H1 (cell line): ENCODE results near the gene HOXC11. TPM values are rescaled to one million over a fixed set of nuclear protein-coding genes. Genes with fewer than 3 reads are reported as not detected.
A peak's percentile ranks its signal among the peaks of the same experiment; 100 is the strongest.

ENCODE experiments used
- BACH1 ChIP-seq: IDR thresholded peaks from 2 replicates; pipeline ENCODE4 v1.6.1; 2012; ENCODE audit warnings: low read length, improper control_type of control experiment
- EGR1 ChIP-seq: IDR thresholded peaks from 2 replicates; pipeline ENCODE4 v1.6.1; 2011; ENCODE audit warnings: low read depth, low read length, borderline replicate concordance
- GABPA ChIP-seq: IDR thresholded peaks from 2 replicates; pipeline ENCODE4 v1.6.1; 2011; ENCODE audit warnings: mild to moderate bottlenecking, low read length, moderate library complexity, borderline replicate concordance; ENCODE audit not compliant: insufficient read depth
- JUN ChIP-seq: IDR thresholded peaks from 2 replicates; pipeline ENCODE4 v1.6.1; 2011; ENCODE audit warnings: low read depth, mild to moderate bottlenecking, improper control_type of control experiment, low read length
- KDM1A ChIP-seq: fragments of 200-600, 300-600 bp; sonication (generic); IDR thresholded peaks from 2 replicates; pipeline ENCODE4 v1.7.1; 2016; ENCODE audit warnings: mild to moderate bottlenecking, low read length, borderline replicate concordance
- KDM4A ChIP-seq: IDR thresholded peaks from one replicate; pipeline ENCODE4 v1.7.1; 2012; ENCODE audit warnings: low read depth, mild to moderate bottlenecking, moderate library complexity, low read length, inconsistent platforms; ENCODE audit not compliant: severe bottlenecking
- SAP30 ChIP-seq: fragments of 300-600 bp; sonication (generic); IDR thresholded peaks from 2 replicates; pipeline ENCODE4 v1.7.1; 2012; ENCODE audit warnings: low read length, moderate library complexity, mild to moderate bottlenecking, inconsistent platforms; ENCODE audit not compliant: insufficient read depth, insufficient replicate concordance
- SIN3A ChIP-seq, 2 experiments: IDR thresholded peaks in 1 of 2; conservative IDR thresholded peaks in 1 of 2; 2 replicates each; pipeline ENCODE4 v1.6.1; 2011 to 2012; ENCODE audit warnings: low read length in 2 of 2, improper control_type of control experiment in 1 of 2, low read depth in 1 of 2, mild to moderate bottlenecking in 1 of 2
- SP4 ChIP-seq: IDR thresholded peaks from 2 replicates; pipeline ENCODE4 v1.6.1; 2012; ENCODE audit warnings: low read length, inconsistent platforms
- USF2 ChIP-seq: IDR thresholded peaks from 2 replicates; pipeline ENCODE4 v1.6.1; 2011; ENCODE audit warnings: low read length, improper control_type of control experiment
- YY1 ChIP-seq: IDR thresholded peaks from 2 replicates; pipeline ENCODE4 v1.6.1; 2011; ENCODE audit warnings: low read depth, mild to moderate bottlenecking, low read length
- polyA plus RNA-seq, 7 experiments: library from polyadenylated mRNA; depleted of rRNA in 3 of 7; stranded (reverse) in 5 of 7; unstranded in 2 of 7; fragments of >200 nt in 5 of 7; fragments of 200-250 nt in 2 of 7; gene quantifications; 1 replicate in 5 of 7; 2 replicates in 1 of 7; 4 replicates in 1 of 7; pipeline versions ENCODE4 v1.2.1 to v1.2.3, GENCODE V29; 2011 to 2013; ENCODE audit warnings: missing spikeins in 2 of 7, mixed read lengths in 2 of 7
- total RNA-seq: library from RNA; stranded (reverse); fragmentation: NEBNext Ultra II Directional; extraction: Animal tissue kit (Norgen Biotek cat#: 25700); gene quantifications from 2 replicates; pipeline ENCODE4 v1.2.1, GENCODE V29; 2021

HOXC11 gene
- total and polyA plus RNA-seq, 2 of the 8 experiments (the other 6 are each of a cell fraction or from before 2014, with no cell fraction given): not detected

DNA sequence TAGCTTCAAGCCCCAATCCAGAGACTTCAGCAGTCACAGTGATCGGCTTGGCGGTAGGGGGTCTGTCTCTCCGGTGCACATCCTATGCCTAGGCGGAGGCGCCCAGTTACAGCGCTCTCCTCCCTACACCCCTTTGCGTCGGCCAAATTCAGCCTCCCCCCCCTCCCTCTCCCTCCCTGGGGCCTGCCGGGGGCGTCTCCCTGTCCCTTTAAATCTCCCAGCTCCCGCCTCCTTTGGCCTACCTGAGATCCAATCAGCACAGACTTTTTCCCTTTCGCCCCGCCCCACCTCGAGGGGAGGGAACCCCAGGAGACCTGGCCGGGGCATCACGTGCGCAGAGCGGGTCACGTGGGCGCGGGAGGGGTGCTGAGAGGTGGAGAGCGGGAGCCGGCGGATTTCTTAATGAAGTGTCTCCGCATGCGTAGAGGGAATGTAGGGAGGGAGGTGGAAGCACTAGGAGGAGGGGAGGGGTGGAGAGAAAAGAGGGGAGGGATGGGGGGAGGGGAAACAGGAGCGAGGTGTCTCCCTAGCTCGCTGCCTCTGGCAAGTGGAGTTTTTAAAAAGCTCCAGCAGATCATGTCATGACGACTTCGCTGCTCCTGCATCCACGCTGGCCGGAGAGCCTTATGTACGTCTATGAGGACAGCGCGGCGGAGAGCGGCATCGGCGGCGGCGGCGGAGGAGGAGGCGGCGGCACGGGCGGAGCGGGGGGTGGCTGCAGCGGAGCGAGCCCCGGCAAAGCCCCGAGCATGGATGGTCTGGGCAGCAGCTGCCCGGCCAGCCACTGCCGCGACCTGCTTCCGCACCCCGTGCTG lies 34.4 kb upstream of the HOXC11 start, which contains the start of gene HOXC13 (continued):
- TF ChIP-seq SP4 (peak; percentile 88), BACH1 (no peak), YY1 (no peak), EGR1 (peak; percentile 59; the same call in 1 of the 2 replicates), GABPA (no peak), KDM1A (no peak; the same call in 1 of the 2 replicates), USF2 (peak; percentile 99), SAP30 (no peak), JUN (no peak), SIN3A (conservative IDR thresholded peaks at IDR 0.05 in 1 of 2, IDR thresholded peaks at IDR 0.05 in 1 of 2; ENCODE audit: low read depth in 1 of 2, low read length in 2 of 2) (0 out of 4 replicates have a peak, but pooled peaks of 1 of the 2 experiments have one; percentile 47), KDM4A (no peak)
